ENCODE data around the gene MOCS3. TPM values are rescaled to one million over a fixed set of nuclear protein-coding genes. Genes with fewer than 3 reads are reported as not detected.

Gene MOCS3
- total RNA-seq, 2 experiments from 2014 or later = 5.3 to 5.8 TPM

DNA sequence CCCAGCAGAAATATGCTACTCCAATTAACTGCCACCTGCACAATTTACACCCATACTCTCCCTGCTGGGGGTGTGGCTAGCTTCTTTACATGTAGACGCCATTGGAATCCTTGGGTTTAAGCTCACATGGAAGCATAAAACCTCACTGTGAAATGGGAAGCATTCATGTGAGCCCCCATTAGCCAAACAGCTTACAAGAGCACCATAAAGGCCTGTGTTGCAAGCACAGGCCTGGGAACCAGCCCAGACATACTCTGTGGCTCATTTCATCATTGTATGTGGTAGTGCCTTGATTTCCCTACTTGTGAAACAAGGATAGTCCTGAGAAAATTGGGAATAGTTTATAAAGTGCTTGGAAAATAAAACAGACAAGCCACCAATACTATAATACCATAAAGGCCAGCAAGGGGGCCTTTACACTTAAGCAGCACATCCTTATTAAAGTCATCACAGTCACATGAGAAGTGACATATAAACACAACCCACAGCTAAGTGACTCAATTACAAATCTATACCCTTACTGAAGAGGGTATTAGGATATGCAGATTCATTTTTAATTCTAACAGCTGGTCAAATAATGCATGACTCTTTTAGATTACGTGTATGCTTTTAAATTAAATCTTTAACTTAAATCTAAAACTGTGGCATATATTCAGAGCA is 34.2 kb upstream of the MOCS3 start:
- POLR2A ChIA-PET = no interaction called here
- Mint-ChIP-seq H3K4me1 (peaks cover 53% of the 10 kb centered on the region), H3K27me3 (no peaks in the 10 kb centered on the region), H3K9me3 (no peaks in the 10 kb centered on the region), H3K27ac (no peak overlapping the region), H3K36me3 (peaks cover 41% of the 10 kb centered on the region), H3K4me3 (no peak overlapping the region)
- ATAC-seq (ENCODE audit: low read depth) = no peak
- DNase-seq = no peak

DNA sequence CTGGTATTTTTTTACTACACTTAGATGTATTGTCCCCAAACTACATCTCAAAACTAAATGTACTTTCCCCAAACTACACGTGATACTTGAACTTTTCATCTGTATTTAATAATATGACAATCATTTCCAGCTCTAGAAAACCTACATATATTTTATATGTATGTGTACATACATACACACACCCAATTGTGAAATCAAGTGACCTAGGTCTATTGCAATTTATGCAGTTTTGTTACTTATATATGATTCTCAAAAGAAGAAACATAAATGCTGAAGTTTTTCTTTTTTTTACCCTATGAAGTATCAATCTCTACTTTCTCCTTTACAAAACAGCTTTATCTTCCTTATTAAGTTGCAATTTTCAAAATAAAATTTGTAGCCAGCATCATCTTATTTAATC is 32.1 kb upstream of the MOCS3 start:
- ATAC-seq (ENCODE audit: low read depth) (no peak), DNase-seq (no peak)
- no peaks in the 10 kb centered on the region for H3K9me3 Mint-ChIP-seq
- POLR2A ChIA-PET = interaction anchor here (1.6 kb wide), 1 partner anchor 132 kb away, joined by 6 read pairs; the partner anchor contains the start of gene BCAS4
- no peak overlapping the region for H3K27ac Mint-ChIP-seq
- peaks cover 47% of the 10 kb centered on the region for H3K4me1 Mint-ChIP-seq
- H3K27me3 Mint-ChIP-seq = no peaks in the 10 kb centered on the region
- peaks cover 43% of the 10 kb centered on the region for H3K36me3 Mint-ChIP-seq
- H3K4me3 Mint-ChIP-seq = no peak overlapping the region

DNA sequence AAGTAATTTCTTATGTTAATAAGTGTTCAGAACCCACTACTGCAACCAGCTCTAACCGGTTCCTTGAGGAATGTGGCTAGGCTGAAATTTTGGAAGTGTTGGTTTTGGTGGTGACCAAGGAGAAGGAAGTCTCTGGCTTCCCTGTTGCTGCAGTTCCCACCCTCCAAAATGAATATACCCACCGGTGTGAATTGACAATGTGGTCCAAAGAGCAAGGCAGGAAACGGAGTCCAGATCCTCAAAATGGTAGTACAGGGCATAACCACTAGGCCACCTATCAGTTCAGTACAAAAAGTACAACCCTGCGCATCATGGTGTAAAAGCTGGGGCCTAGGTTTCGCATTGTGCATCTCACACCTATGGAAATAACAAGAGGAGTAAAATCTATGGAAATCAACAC is 30.1 kb upstream of the MOCS3 start:
- H3K4me3 Mint-ChIP-seq = peak overlapping the region; percentile 95
- no peaks in the 10 kb centered on the region for H3K27me3 Mint-ChIP-seq
- H3K27ac Mint-ChIP-seq = peak overlapping the region; percentile 97
- no peaks in the 10 kb centered on the region for H3K9me3 Mint-ChIP-seq
- POLR2A ChIA-PET = interaction anchor here (0.8 to 5.2 kb wide), 5 partner anchors 13 to 136 kb away, joined by 3 to 130 read pairs (median 4); partner anchors contain the start of gene BCAS4
- peaks cover 49% of the 10 kb centered on the region for H3K4me1 Mint-ChIP-seq
- ATAC-seq (ENCODE audit: low read depth) (no peak), DNase-seq (no peak)
- H3K36me3 Mint-ChIP-seq = peaks cover 43% of the 10 kb centered on the region

GRCh38 chr20:50929299-50930138 is 29.1 kb upstream of the MOCS3 start:
- DNase-seq (peak; percentile 86), ATAC-seq (ENCODE audit: low read depth) (peak; percentile 68)
- Mint-ChIP-seq H3K4me3 (peak overlapping the region; percentile 95), H3K27ac (peak overlapping the region; percentile 97), H3K9me3 (no peaks in the 10 kb centered on the region), H3K4me1 (peaks cover 49% of the 10 kb centered on the region), H3K27me3 (no peaks in the 10 kb centered on the region), H3K36me3 (peaks cover 47% of the 10 kb centered on the region)
- POLR2A ChIA-PET = interaction anchor here (0.6 to 5.2 kb wide), 11 partner anchors 8 to 137 kb away, joined by 3 to 130 read pairs (median 4); partner anchors contain the start of genes BCAS4, DPM1 and MOCS3

DNA sequence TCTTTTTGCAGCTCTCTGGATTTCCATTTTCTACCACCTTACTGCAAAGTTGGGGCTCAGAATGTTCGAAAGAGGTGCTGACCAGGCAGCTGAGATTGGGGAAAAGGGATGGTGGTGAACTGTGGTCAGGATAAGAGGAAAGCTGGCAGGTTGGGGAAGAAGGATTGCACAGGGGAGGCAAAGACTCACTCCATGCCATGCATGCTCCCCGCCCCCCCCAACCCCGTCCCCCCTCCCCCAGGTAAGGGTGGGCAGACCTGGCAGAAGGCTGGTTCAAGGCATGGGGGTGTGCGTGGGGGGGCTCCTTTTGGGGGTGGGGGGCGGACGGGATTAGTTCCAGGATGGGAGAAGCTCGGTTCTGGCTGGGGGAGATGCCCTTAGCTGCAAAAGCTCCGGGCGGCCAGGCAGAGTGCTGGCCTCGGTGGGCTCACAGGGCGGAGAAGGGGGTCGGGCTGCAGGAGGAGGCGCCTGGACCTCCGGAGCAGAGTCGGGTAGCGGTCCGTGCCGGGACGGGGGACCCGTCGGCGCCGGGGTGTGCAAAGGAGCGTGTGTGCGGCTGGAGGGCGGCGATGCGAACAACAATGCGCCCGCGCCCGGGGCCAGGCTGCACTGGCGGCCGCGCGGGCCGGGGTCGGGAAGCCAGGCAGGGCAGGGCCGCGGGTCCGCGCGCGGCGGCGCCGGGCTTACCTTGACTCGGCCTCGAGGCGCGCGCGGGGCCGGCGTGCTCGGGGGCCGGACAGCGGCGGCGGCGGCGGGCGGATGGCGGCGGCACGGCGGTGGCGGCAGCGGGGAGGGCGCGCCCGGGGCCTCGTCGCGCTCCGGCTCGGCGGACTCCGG is 28.3 kb upstream of the MOCS3 start:
- POLR2A ChIA-PET = interaction anchor here (0.7 to 5.2 kb wide), 10 partner anchors 15 to 138 kb away, joined by 3 to 130 read pairs (median 5); partner anchors contain the start of genes BCAS4, DPM1 and MOCS3
- Mint-ChIP-seq H3K4me3 (peak overlapping the region; percentile 95), H3K36me3 (peaks cover 47% of the 10 kb centered on the region), H3K9me3 (no peaks in the 10 kb centered on the region), H3K27me3 (no peaks in the 10 kb centered on the region), H3K27ac (peak overlapping the region; percentile 97), H3K4me1 (peaks cover 42% of the 10 kb centered on the region)
- DNase-seq (peak; percentile 71), ATAC-seq (ENCODE audit: low read depth) (peak; percentile 3)

DNA sequence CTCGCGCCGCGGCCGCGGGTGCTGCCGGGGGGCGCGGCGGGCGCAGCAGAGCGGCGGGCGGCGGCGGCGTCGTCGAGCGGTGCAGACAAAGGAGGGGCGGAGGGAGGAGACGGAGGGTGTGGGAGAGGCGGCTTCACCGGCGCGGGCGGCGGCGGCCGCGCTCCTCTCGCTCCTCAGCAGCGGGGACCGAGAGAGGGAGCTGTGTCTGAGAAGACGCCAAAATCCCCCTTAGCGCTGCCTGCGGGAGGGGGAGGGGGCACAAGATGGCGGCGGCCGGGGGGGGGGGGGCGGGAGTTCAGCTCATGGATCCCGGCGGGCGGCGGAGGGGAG is 27.7 kb upstream of the MOCS3 start:
- Mint-ChIP-seq H3K27ac (peak overlapping the region; percentile 87), H3K4me3 (peak overlapping the region; percentile 74), H3K4me1 (peaks cover 36% of the 10 kb centered on the region), H3K9me3 (no peaks in the 10 kb centered on the region), H3K36me3 (peaks cover 44% of the 10 kb centered on the region), H3K27me3 (no peaks in the 10 kb centered on the region)
- no peak for DNase-seq
- POLR2A ChIA-PET = interaction anchor here (0.7 to 5.2 kb wide), 16 partner anchors 8 to 737 kb away, joined by 3 to 130 read pairs (median 5); partner anchors contain the start of genes BCAS4, DPM1, MOCS3 and PARD6B
- peak; percentile 10 for ATAC-seq (ENCODE audit: low read depth)

DNA sequence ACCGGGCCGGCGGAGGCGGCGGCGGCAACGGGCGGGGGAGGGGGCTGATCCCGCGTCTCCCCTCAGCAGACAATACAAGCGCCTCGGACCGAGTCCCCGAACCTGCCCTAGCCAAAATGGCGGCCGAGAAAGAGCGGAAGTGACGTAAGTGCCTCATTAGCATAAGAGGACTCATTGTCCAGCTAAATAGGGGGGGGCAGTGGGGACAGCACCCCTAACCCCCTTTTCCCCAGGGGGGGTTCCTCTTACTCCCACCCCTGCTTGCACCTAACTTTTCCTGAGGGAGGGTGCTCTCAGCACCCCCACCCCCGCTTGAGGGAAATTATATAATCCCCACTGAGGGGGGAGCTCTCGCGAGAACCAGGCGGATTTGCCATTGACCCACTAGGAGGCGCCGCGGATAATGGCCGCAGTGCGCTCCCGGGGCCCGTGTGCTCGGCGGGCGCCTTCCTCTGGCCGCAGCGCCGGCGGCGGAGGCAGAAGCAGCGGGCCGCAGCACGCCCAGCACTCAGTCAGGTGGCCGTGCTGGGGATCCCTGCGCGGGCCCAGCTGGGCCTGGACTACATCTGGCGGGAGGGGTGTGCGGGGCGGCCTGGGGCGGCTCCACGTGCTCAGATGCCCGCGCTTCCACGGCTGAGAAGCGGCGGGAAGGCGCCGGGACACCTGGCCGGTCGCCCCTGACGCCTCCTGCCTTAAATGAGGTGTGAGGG is 27.2 kb upstream of the MOCS3 start, which contains the start of gene ADNP:
TSS of gene ADNP (minus strand) at position 132 of the 710 bp plus-strand sequence. CDS start 27,441 bp downstream, outside the sequence.
- POLR2A ChIA-PET = interaction anchor here (0.6 to 5.2 kb wide), 19 partner anchors 9 to 736 kb away, joined by 3 to 130 read pairs (median 4); partner anchors contain the start of genes BCAS4, DPM1, MOCS3 and PARD6B
- DNase-seq (peak; percentile 90), ATAC-seq (ENCODE audit: low read depth) (peak; percentile 78)
- peaks cover 41% of the 10 kb centered on the region for H3K36me3 Mint-ChIP-seq
- H3K27me3 Mint-ChIP-seq = no peaks in the 10 kb centered on the region
- H3K27ac Mint-ChIP-seq = peak within 1 kb of the TSS; percentile 97
- H3K4me3 Mint-ChIP-seq = peak within 1 kb of the TSS; percentile 95
- peaks cover 35% of the 10 kb centered on the region for H3K4me1 Mint-ChIP-seq
- no peaks in the 10 kb centered on the region for H3K9me3 Mint-ChIP-seq

- Mint-ChIP-seq H3K9me3 (no peaks in the 10 kb centered on the region), H3K36me3 (peaks cover 38% of the 10 kb centered on the region)
- ATAC-seq (ENCODE audit: low read depth) = no peak
Measured at GRCh38 chr20:50932016-50932485, 26.6 kb upstream of the MOCS3 start.

DNA sequence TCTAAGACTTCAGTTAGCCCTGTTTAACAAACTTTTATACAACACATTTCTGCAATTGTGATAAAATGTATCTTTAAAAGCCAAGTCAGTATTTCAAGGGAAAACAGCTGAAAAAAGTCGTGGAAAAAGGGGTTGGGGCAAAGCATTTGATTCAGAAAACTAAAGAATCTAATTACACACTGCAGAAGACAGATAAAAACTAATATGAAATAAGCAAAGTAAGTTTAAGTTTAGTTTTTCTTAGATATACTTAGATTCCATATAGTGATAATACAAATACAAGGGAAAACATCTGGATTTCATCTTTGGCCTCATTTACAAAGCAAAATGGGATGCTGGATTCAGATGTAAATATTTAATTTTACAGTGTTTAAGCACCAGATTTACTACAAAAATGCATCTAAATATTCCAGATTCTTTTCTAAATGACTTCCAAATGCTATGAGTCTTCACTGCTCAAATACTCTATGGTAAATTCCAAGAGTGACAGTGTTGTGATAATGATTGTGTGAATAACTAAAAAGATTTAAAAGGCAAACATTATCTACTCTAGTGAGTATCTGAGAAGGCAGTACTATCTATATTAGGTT is 25.8 kb upstream of the MOCS3 start:
- Mint-ChIP-seq H3K4me3 (no peak overlapping the region), H3K4me1 (peaks cover 27% of the 10 kb centered on the region), H3K9me3 (no peaks in the 10 kb centered on the region), H3K27ac (peak overlapping the region; percentile 97), H3K36me3 (peaks cover 34% of the 10 kb centered on the region), H3K27me3 (no peaks in the 10 kb centered on the region)
- POLR2A ChIA-PET = interaction anchor here (1.7 to 5.2 kb wide), 4 partner anchors 8 to 141 kb away, joined by 4 to 130 read pairs (median 56); partner anchors contain the start of genes BCAS4, DPM1 and MOCS3
- DNase-seq (no peak), ATAC-seq (ENCODE audit: low read depth) (no peak)

More at GRCh38 chr20:50932016-50932485, 26.6 kb upstream of the MOCS3 start:
- Mint-ChIP-seq H3K4me3 (peak overlapping the region; percentile 86), H3K27me3 (no peaks in the 10 kb centered on the region), H3K4me1 (peaks cover 34% of the 10 kb centered on the region), H3K27ac (peak overlapping the region; percentile 97)
- POLR2A ChIA-PET = interaction anchor here (0.7 to 5.2 kb wide), 12 partner anchors 9 to 736 kb away, joined by 3 to 130 read pairs (median 4); partner anchors contain the start of genes BCAS4, DPM1, MOCS3 and PARD6B
- DNase-seq = no peak

- Mint-ChIP-seq H3K4me1 (peaks cover 21% of the 10 kb centered on the region), H3K27me3 (no peaks in the 10 kb centered on the region), H3K4me3 (no peak overlapping the region), H3K36me3 (peaks cover 32% of the 10 kb centered on the region), H3K9me3 (no peaks in the 10 kb centered on the region), H3K27ac (no peak overlapping the region)
- POLR2A ChIA-PET = interaction anchor here (1.8 to 4.9 kb wide), 2 partner anchors 24 to 139 kb away, joined by 5 to 106 read pairs; partner anchors contain the start of genes BCAS4, DPM1 and MOCS3
- ATAC-seq (ENCODE audit: low read depth) (no peak), DNase-seq (no peak)
Measured at GRCh38 chr20:50933589-50933988, 25.0 kb upstream of the MOCS3 start.

DNA sequence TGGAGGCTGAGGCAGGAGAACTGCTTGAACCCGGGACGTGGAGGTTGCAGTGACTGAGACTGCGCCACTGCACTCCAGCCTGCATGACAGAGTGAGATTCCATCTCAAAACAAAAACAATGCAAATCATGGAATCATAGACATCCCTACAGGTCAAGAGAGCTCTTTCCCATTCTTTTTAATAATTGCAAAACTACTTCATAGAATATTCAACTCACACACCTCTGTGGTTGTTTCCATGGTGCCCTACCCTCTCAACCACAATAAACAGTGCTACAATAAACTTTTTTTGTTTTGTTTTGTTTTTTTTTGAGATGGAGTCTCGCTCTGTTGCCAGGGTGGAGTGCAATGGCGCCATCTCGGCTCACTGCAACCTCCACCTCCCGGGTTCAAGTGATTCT is 15.5 kb upstream of the MOCS3 start:
- Mint-ChIP-seq H3K4me1 (no peaks in the 10 kb centered on the region), H3K9me3 (no peaks in the 10 kb centered on the region), H3K27me3 (no peaks in the 10 kb centered on the region), H3K27ac (no peak overlapping the region), H3K36me3 (peaks cover 25% of the 10 kb centered on the region), H3K4me3 (no peak overlapping the region)
- no peak for ATAC-seq (ENCODE audit: low read depth)
- POLR2A ChIA-PET = no interaction called here
- no peak for DNase-seq

All from activated naive CD8-positive, alpha-beta T cell treated with anti-CD3 and anti-CD28 coated beads, Interleukin-2, amount 10 ng/mL, durations not matched to agents 7 days and 5 days (primary cell).